ENCODE results near the gene TNFSF13B. TPM values are rescaled to one million over a fixed set of nuclear protein-coding genes. Genes with fewer than 3 reads are reported as not detected.
"Not testable (repeated sequence)": the region's sequence is repeated elsewhere in the genome, so short reads cannot be mapped to it uniquely, and the experiment has no call there.

Gene TNFSF13B, protein sequence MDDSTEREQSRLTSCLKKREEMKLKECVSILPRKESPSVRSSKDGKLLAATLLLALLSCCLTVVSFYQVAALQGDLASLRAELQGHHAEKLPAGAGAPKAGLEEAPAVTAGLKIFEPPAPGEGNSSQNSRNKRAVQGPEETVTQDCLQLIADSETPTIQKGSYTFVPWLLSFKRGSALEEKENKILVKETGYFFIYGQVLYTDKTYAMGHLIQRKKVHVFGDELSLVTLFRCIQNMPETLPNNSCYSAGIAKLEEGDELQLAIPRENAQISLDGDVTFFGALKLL
- under 0.01 and 0.60 TPM in 2 replicates for total RNA-seq

DNA sequence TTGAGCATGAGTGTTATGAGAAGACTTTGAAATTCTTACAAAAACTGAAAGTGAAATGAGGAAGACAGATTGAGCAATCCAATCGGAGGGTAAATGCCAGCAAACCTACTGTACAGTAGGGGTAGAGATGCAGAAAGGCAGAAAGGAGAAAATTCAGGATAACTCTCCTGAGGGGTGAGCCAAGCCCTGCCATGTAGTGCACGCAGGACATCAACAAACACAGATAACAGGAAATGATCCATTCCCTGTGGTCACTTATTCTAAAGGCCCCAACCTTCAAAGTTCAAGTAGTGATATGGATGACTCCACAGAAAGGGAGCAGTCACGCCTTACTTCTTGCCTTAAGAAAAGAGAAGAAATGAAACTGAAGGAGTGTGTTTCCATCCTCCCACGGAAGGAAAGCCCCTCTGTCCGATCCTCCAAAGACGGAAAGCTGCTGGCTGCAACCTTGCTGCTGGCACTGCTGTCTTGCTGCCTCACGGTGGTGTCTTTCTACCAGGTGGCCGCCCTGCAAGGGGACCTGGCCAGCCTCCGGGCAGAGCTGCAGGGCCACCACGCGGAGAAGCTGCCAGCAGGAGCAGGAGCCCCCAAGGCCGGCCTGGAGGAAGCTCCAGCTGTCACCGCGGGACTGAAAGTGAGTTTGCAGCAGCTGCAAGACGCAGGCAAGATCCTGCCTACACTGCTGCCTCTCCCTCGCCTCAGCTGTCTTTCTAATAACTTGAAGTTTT lies at the start of gene TNFSF13B:
Gene TNFSF13B, plus strand, starts transcription at position 118 of the 728 bp plus-strand sequence. Its CDS starts 178 bp downstream, at position 296.
- DNase-seq (ENCODE audit: low read depth in 2 of 2), result peak in 1 of 2 donors; percentile 20

DNA sequence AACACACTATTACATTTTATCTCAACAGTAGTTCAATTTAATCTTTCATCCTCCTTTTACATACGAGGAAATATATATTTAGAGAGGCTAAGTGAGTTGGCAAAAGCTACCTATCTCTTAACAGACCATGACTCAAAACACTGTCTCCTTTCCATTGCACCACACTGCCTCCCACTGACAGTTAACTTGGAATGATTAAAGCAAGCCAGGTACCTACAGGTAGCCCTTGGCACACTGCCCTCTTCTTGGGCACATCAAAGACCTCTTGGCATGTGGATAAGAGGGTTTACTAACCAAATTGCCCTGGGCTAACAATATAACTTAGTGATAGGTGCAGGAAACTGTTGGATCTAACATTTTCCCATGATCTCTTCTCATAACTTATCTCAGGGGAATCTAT lies 49.5 kb upstream of the TNFSF13B start:
- peak in 1 of 2 donors; percentile 5 for DNase-seq (ENCODE audit: low read depth in 2 of 2)

DNA sequence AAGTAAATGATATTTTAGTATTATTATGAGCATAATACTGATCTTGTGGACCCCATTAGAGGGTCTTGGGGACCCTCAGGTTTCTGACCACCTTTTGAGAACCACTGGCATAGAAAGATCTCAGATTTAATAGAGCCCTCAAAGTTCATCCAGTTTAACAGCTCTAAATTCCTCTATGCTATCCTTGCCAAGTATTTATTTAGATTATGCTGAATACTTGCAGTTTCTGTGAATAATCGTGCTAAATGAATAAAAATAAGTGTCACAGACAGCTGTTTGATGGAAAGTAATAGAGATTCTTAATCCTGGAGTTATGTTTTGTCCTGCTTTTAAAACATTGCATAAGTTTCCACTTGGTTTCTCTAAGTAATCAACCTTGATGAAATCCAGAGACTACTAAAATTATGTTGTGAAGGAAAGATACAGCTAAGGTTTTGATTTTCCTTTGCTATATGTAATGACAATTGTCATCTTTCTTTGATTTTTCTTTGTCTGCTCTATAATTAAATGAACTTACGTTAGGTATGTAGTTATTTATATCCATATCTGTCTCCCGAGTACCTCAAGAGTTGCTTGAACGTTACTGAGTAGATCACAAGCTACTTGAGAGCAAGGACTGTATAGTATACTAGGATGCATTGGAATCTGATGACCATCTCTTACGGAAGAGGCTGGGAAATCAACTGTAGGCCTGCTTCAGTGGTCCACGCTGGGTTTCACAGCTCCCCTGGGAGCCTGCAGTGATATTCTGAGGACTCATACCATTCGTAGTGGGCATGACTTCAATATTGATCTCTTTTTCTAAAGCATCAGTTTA lies 45.6 kb upstream of the TNFSF13B start:
- no peak for DNase-seq (ENCODE audit: low read depth in 2 of 2)

DNA sequence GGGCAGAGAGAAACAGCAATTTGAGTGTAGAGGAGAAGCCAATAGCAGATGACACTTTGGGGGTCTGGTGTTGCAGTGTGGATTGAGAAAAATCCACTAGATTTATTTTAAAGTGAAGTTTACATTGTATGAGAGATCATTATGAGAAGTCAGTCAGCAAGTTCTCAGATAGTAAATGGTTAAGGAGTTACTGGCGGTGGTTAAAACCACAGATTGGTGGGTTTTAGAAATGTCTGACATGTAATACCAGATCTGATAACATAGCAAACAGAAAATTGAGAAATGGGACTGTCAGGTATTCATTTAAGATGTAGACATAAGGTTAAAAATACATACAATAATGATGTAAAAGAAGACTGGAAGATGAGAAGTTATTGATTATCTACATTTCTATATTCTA lies 44.1 kb upstream of the TNFSF13B start:
- DNase-seq (ENCODE audit: low read depth in 2 of 2), result no peak

DNA sequence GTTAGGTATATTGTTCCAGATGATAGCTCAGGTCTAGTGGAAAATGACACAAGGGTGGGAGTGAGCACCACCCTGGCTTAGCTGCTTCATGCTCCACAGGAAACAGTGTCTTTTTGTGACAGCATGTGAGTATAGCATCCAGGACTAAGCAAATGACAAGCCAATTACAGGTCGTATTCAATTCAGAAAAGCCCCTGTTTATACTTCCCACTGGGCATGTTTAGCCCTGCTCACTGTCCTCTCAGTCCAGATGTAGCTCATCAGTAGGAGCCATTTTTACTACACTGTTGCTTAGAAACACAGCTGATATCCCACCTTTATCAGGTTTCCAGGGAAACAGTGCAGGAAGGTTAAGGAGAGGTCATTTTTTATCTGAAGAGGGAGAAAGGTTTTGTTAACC lies 43.3 kb upstream of the TNFSF13B start:
- DNase-seq (ENCODE audit: low read depth in 2 of 2), result peak in 1 of 2 donors; percentile 12

DNA sequence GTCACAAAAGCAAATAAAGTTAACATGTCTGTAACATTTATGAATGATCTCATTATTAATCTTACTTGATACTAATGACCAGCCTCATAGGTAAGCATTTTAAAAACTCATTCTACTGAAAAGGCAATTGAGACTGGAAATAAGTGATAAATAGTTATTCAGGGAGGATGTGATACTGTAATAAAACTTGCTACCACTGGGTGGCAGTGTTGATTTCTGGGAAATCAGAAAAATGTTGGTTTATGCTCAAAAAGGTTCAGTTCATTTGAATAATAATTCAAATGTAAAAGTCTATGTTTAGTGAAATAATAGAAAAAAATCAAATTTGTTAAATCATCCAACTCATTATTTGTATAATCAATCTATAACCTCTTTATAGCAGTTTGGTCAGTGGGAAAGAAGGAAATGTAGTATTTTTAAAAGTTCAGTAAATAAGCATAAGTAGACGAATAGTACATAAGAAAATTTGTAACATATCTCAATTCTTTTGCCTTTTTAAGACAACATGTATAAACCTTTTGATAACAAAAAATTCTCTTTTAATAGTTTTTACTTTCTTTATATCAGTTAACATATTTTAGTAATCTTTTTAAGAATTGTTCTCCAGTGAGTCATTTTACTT lies 41.8 kb upstream of the TNFSF13B start:
- peak; percentile 48 to 68 for DNase-seq (ENCODE audit: low read depth in 2 of 2)

DNA sequence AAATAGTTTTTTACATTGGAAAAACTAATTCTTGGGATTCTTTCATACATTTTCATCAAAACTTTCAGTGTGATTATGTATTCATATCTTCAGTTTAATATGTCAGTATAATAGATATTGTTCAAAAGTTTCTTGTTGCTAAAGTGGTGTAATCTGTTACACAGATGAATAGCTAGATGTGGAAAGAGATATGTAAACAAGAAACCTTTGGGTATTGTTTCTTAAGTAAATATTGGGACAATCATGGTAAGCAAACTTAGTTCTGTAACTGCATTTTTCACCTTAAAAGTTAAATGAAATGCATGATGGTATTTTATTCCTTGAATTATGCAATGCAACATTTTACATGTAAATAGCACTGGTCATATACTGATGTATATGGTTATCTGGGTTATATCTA lies 39.1 kb upstream of the TNFSF13B start:
- no peak for DNase-seq (ENCODE audit: low read depth in 2 of 2)

DNA sequence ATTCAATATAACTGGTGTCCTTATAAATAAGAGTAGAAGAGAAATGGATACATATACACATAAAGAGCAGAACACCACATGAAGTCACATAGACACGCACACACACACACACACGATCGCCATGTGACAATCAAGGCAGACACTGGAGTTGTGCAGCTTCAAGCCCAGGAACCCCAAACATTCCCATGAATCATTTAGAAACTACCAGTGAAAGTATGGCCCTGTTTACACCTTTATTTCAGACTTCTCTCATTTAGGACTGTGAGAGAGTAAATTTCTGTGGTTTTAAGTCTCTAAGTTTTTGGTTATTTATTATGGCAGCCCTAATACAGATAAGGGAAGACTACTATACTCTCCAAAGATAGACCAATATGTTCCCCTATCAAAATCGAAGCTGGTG lies 20.4 kb upstream of the TNFSF13B start:
- no peak for DNase-seq (ENCODE audit: low read depth in 2 of 2)

DNA sequence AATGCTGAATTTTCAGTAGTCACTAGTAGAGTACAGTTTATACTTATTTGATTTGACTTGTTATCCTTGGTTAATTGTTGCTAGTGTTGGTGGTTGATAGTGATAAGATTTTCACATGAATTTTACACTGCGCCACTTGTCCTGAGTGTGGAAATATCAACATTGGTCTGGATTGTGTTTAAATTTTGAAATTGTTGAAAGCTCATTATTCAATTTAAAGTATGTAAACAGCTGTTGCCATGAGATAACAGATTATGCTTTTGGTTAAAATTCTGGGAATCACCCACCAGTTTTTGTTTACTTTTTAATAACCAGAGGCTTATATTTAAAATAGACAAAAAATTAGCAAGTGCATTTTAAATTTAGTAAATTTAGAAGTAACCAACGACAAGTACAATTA lies 12.3 kb upstream of the TNFSF13B start:
- DNase-seq (ENCODE audit: low read depth in 2 of 2), result no peak

DNA sequence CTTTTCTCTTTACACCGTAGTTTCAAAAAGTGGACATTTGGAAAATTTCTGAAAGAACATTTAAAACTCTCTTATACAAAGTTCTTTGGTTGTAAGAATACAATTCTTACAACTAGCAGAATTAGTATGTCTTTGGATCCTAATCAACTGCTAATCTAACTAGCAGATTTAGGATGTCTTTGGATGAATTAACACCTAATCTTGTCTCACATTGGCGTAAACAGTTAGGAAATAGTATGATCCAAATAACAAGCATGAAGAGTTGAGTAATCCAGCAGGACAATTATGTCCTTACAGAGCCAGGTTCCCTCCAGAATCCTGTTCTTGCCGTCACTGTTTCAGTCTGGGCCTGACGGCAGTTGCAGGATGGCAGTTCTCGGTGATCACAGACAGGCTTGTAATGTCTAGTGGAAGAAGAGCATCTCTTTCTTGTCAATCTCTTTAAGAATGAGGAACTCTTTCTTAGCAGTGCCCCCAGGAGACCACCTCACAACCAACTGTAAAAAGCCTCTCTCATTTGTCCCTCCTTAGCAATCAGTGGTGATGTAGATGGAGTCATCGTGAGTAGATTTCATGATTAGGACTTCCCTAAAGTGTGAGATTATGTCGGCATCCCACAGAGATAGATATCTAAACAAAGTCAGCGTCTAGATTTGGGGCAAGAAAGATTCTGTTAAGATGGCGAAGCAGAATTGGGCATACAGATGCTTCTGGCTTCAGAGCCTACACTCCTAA lies 5.7 kb upstream of the TNFSF13B start:
- DNase-seq (ENCODE audit: low read depth in 2 of 2), result no peak

DNA sequence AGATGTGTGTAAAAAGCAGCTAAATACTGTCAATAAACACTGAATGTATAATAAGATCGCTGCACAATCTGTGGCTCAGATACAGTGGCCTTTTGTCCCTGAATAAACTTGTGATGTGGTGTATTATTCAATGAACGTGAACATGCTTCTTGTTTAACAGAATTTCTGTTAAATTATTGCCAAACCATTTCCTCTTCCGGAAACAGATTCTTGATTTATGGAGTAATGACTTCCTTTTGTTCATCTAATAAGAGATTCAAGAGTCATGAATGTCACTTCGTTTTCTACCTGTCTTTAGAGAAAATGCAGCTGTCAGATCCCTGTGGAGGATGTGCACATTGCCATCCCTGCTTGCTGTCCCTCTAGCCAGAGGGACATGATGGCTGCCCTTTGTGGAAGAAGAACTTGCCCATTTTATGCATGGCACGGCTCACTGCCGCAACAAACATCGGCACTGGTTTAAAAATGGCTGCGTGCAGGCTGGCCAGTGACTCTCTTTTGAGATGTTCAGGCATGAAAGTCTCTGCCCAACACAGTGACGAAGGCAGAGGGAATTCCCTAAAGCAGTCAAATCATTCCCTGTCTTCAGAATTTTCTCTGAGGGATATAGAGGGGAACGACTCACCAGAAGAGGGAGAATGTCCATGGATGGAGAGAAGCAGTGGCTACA lies 3.1 kb upstream of the TNFSF13B start:
- DNase-seq (ENCODE audit: low read depth in 2 of 2), result peak; percentile 37 to 42

DNA sequence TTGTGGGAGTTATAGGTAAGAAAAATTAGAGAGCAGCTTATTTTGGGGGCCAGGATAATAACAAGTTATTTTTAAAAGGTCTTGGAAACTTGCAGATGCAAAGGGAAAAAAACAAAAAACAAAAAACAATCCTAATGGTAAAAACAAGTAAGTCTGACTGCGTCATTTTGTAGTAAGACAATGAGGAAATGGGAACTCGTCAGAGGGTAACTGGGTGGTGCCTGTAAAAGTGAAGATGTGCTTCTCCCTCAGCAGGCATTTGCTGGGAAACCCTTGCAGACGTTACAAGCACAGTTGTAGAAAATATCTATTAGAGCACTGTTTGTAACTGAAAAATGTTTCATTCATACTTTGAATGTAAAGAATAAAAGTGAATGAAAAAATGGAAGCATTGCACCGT lies 2.2 kb upstream of the TNFSF13B start:
- DNase-seq (ENCODE audit: low read depth in 2 of 2), result no peak

DNA sequence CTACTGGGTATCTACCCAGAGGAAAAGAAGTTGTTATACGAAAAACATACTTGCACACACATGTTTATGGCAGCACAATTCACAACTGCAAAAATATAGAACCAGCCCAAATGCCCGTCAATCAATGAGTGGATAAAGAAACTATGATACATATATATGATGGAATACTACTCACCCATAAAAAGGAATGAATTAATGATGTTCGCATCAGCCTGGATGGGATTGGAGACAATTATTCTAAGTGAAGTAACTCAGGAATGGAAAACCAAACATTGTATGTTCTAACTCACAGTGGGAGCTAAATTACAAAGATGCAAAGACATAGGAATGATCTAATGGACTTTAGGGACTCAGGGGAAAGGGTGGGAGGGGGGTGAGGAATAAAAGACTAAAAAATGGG lies 1.7 kb upstream of the TNFSF13B start:
- DNase-seq (ENCODE audit: low read depth in 2 of 2), result not testable (repeated sequence)

DNA sequence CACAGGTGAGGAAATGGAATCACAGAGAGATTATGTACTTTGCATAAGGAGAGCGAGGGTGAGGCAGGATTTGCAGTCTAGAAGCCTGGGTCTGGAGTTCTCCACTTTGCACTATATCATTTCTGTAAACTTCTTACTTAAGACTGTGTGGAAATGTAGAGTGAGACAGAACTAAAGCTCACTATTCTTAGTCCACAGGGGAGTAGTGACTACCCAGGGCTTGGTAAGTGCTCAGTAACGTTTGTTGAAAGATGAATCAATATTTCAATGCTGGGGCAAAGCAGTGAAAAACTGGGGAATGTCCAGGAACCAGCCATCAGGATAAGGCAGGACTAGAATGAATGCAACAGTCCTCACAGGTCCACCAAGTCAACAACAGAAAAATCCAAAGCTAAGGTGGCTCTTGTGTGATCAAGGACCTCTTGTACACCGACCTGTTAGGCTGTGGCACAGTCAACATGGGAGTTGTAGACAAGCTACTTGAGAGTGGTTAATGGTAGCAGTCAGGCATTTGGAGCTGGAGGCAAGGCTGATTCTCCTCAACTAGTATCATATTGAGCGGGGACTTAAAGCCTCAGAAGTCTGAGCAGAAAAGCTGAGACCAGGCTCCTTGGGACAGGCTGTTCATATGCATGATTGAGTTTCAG lies 929 bp upstream of the TNFSF13B start:
- no peak for DNase-seq (ENCODE audit: low read depth in 2 of 2)

DNA sequence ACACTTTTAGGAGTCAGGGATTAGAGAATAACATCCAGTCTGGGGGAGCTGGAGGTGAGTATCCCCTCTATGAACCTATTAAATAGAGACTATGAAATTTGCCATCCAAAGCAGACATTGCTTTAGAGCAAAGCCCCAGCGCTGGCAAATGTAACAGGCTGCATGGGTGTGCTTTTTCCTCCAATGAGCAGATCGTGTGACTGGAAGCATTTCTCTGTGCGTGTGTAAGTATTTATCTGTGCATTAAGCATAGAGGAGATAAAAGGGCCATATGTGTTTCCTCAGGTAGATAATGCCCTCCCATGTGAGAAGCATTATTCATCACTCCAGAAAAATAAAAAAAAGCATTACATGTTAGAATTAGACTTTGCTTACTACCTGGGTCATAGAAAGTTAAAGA lies 924 bp downstream of the TNFSF13B start:
- no peak for DNase-seq (ENCODE audit: low read depth in 2 of 2)

DNA sequence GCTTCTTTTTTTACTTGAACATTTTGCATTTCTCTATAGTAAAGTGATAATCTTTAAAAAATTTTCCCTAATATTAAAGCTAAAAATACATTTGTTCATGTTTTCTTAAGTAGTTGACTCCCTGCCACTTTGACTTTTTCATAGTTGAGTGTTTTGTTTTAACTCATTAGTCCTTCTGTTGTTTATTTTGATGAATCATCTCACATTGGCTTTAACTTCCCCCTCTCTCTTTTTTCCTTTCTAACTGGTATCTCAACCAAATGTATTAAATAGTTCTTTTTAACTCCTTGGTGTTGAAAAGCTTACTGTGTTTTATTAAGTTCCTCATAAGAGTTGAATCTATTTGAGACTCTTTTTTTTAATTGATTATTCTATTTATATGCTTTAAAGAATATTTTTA lies 2.8 kb downstream of the TNFSF13B start:
- DNase-seq (ENCODE audit: low read depth in 2 of 2), result peak in 1 of 2 donors; percentile 10

DNA sequence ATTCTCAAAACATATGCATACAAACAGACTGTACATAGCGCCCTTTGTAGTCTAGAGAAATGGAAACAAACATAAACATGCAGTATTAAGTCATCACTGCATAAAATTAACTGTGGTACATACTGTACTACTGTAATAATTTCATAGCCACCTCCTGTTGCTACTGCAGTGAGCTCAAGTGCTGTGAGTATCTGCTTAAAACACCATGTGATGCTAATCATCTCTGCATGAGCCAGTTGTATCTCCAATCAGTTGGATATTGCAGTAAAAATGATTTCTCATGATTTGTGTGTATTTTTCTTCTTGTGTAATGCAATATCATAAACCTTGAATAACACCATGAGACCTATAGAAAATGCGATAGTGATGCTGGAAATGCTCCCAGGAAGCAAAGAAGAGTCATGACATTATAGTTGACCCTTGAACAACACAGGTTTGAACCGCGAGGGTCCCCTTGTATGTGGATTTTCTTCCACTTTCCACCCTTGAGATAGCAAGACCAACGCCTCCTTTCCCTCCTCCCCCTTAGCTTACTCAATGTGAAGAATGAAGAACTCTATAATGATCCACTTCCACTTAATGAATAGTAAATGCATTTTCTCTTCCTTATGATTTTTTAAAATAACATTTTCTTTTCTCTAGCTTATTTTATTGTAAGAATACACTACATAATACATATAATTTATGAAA lies 4.1 kb downstream of the TNFSF13B start:
- DNase-seq (ENCODE audit: low read depth in 2 of 2), result no peak

DNA sequence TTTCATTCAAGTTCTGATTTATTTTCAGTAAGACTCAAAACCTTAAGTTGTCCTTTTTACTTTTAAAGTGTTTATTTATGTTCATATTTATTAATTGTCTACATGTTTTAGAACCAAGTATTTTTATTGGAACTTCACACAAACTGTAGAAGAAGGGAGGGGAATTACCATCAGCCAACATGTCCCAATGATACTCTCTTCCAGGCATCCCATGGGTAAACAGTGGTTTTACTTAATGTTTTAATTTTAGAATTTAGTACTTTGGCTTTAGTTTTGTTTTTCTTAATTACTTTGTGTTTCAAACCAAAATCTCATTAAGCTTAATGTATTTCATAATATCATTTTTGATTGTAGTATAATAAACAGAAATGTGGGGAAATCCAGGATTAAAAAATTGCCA lies 5.2 kb downstream of the TNFSF13B start:
- no peak for DNase-seq (ENCODE audit: low read depth in 2 of 2)

DNA sequence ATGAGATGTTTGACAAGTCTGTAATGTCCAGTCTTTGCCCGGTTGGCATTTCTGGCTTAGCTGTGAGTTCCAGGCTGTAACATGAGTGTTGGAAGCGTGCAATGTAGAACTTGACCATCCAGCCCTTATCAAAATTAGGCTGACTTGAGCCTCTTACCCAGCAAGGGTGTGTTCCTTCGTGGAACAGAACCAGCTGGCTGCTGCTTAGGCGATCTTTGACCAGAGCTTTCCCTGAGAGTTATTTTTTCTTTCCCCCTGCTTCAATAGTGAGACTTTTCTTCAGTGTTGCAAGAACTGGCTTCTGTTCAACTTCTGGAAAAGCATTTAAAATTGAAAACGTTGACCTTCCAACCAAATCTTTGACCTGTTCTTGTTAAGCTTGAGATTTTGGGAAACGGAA lies 6.5 kb downstream of the TNFSF13B start:
- no peak for DNase-seq (ENCODE audit: low read depth in 2 of 2)

Data from lung microvascular endothelial cell (primary cell).